Adrenal gland (tissue), 5 donors: ENCODE measurements around the gene ZNF862.

ENCODE experiments used
- CTCF ChIP-seq, 6 experiments: fragments of 450-650 bp in 4 of 6; fragments of 200-600 bp in 2 of 6; sonication (generic) in 1 of 6; IDR thresholded peaks; 1 replicate in 5 of 6; 2 replicates in 1 of 6; pipeline versions ENCODE4 v1.5.1 to v1.8.0; 2016 to 2021; ENCODE audit warnings: antibody characterized with exemption in 6 of 6, mild to moderate bottlenecking in 2 of 6, moderate library complexity in 1 of 6
- POLR2A ChIP-seq, 2 donors: fragments of 450-650 bp; IDR thresholded peaks; one replicate each; pipeline ENCODE4 v1.6.1; 2017; ENCODE audit warnings: antibody characterized with exemption in 2 of 2, mild to moderate bottlenecking in 2 of 2, moderate library complexity in 1 of 2
- donor health status: DM: no; HTN: no; CAD: no.

GRCh38 chr7:149818536-149818840, 19.7 kb upstream of the ZNF862 start:
- TF ChIP-seq CTCF (IDR thresholded peaks at IDR 0.05) (no peak), POLR2A (IDR thresholded peaks at IDR 0.05) (no peak)
